Thoracic aorta (tissue), 2 donors: ENCODE measurements around the gene PHC2. TPM values are rescaled to one million over a fixed set of nuclear protein-coding genes. Genes with fewer than 3 reads are reported as not detected.

Source experiments
- ATAC-seq: fragments of 150-250 bp; one replicate; pipeline ENCODE4 v1.8.0; 2017; ENCODE audit warnings: low read depth; ENCODE audit not compliant: insufficient number of reproducible peaks, low FRiP score
- DNase-seq: peaks from one replicate; pipeline ENCODE4 v3.0.0-alpha.2; 2020; ENCODE audit warnings: low spot score
- H3K27ac ChIP-seq, 2 donors: fragments of 200-600 bp; sonication (generic); 1 replicate in 1 of 2; 2 replicates in 1 of 2; pipeline ENCODE4 v1.5.1; 2016; ENCODE audit warnings: mild to moderate bottlenecking in 2 of 2, moderate library complexity in 2 of 2
- H3K27me3 ChIP-seq: fragments of 200-600 bp; sonication (generic); replicated peaks from 2 replicates; pipeline ENCODE4 v1.6.0; 2016; ENCODE audit warnings: mild to moderate bottlenecking; ENCODE audit not compliant: insufficient read depth
- H3K36me3 ChIP-seq: fragments of 200-600 bp; sonication (generic); one replicate; pipeline ENCODE4 v1.5.1; 2016
- H3K4me1 ChIP-seq, 2 donors: fragments of 200-600 bp; sonication (generic); 1 replicate in 1 of 2; 2 replicates in 1 of 2; pipeline versions ENCODE4 v1.5.1 to v1.6.0; 2016; ENCODE audit warnings: low read depth in 2 of 2, mild to moderate bottlenecking in 1 of 2; ENCODE audit not compliant: control insufficient read depth in 1 of 2
- H3K4me3 ChIP-seq: fragments of 200-600 bp; sonication (generic); 2 replicates; pipeline ENCODE4 v1.5.1; 2016; ENCODE audit warnings: mild to moderate bottlenecking
- H3K9me3 ChIP-seq: fragments of 200-600 bp; sonication (generic); 2 replicates; pipeline ENCODE4 v1.5.1; 2016
- total RNA-seq, 2 donors: library from RNA; depleted of rRNA; stranded (reverse); fragments of >200 nt; gene quantifications; one replicate each; pipeline versions ENCODE4 v1.1.0 to v1.2.3, GENCODE V29; 2016
- TF ChIP-seq, protein P1 (sequence below): fragments of 200-600 bp; sonication (generic); IDR thresholded peaks from one replicate; pipeline ENCODE4 v1.5.1; 2019; ENCODE audit warnings: antibody characterized with exemption

Gene PHC2
- total RNA-seq, 2 donors from 2014 or later: 174 to 238 TPM

DNA sequence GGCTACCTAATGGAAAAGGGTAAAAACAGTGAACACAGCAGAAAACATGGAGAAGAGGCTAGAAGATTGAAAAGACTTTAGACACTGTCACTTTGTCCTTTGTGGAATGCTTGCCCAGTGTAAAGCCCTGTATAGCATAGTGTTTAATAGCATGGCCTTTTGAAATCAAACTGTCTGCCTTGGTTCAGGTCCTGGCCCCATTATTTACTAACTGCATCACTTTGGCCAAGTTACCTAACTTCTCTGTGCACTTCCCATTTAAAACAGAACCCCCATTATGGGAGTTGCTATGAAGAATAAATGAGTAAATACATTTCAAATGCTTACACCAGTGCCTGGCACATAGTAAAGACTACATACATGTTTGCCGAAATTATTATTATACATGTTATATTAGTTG, 12.1 kb downstream of the PHC2 start:
- TF ChIP-seq, protein P1, sequence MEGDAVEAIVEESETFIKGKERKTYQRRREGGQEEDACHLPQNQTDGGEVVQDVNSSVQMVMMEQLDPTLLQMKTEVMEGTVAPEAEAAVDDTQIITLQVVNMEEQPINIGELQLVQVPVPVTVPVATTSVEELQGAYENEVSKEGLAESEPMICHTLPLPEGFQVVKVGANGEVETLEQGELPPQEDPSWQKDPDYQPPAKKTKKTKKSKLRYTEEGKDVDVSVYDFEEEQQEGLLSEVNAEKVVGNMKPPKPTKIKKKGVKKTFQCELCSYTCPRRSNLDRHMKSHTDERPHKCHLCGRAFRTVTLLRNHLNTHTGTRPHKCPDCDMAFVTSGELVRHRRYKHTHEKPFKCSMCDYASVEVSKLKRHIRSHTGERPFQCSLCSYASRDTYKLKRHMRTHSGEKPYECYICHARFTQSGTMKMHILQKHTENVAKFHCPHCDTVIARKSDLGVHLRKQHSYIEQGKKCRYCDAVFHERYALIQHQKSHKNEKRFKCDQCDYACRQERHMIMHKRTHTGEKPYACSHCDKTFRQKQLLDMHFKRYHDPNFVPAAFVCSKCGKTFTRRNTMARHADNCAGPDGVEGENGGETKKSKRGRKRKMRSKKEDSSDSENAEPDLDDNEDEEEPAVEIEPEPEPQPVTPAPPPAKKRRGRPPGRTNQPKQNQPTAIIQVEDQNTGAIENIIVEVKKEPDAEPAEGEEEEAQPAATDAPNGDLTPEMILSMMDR: no peak
- H3K27me3 ChIP-seq: no peaks in the 10 kb centered on the region
- DNase-seq (no peak), ATAC-seq (no peak)
- H3K4me1 ChIP-seq: no peaks in the 10 kb centered on the region
- peaks cover 9% of the 10 kb centered on the region for H3K9me3 ChIP-seq
- H3K36me3 ChIP-seq: no peaks in the 10 kb centered on the region
- H3K4me3 ChIP-seq: no peak overlapping the region
- no peak overlapping the region for H3K27ac ChIP-seq

GRCh38 chr1:33414879-33415278, 16.0 kb downstream of the PHC2 start:
- H3K4me3 ChIP-seq: no peak overlapping the region
- H3K36me3 ChIP-seq: no peaks in the 10 kb centered on the region
- no peaks in the 10 kb centered on the region for H3K27me3 ChIP-seq
- peaks cover 5 to 10% of the 10 kb centered on the region in 2 donors for H3K4me1 ChIP-seq
- H3K27ac ChIP-seq: no peak overlapping the region
- ATAC-seq: no peak
- TF ChIP-seq, protein P1: no peak
- DNase-seq: no peak
- H3K9me3 ChIP-seq: peaks cover 9% of the 10 kb centered on the region

DNA sequence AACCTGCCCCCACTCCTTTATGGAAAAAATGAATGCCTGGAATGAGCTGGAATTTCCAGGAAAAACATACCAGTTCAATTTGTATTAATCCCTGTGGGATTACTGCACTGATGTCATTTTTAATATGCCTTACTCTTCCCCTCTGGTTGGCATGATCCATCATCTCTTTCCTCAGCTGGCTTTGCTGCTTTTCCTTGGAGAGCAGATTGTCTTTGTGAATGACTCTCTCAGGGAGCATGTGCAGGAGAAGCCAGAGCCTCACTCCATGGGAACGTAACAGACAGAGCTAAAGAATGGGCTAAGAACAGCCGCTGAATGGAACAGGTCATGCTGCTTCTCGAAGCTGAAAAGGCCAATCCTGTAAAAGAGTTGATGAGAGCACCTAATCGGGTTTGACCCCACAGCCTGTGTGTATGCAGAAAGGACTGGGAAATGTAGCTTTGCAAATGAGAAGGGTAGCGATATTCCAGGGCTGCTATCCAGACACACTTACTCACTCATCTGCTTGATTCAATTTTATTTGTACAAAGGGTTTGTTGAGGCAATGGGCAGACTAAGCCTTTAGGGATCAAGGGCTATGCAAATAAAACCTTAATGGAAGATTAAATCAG, 20.7 kb downstream of the PHC2 start:
- DNase-seq: peak; percentile 42
- H3K4me3 ChIP-seq: peak overlapping the region; percentile 36
- no peaks in the 10 kb centered on the region for H3K27me3 ChIP-seq
- peak; percentile 86 for ATAC-seq
- H3K27ac ChIP-seq: peak overlapping the region; percentile 58 to 79
- no peaks in the 10 kb centered on the region for H3K36me3 ChIP-seq
- peaks cover 16 to 30% of the 10 kb centered on the region in 2 donors for H3K4me1 ChIP-seq
- no peaks in the 10 kb centered on the region for H3K9me3 ChIP-seq
- TF ChIP-seq, protein P1: no peak

- Histone ChIP-seq H3K36me3 (no peaks in the 10 kb centered on the region), H3K27me3 (no peaks in the 10 kb centered on the region), H3K4me1 (peaks cover 16 to 30% of the 10 kb centered on the region in 2 donors), H3K9me3 (no peaks in the 10 kb centered on the region), H3K4me3 (peak overlapping the region; percentile 54), H3K27ac (peak overlapping the region; percentile 68 to 73)
- no peak for DNase-seq
- TF ChIP-seq, protein P1: no peak
- ATAC-seq: no peak
Observed at GRCh38 chr1:33408093-33408436, 22.8 kb downstream of the PHC2 start.

GRCh38 chr1:33407352-33408092, 23.4 kb downstream of the PHC2 start:
- Histone ChIP-seq H3K27ac (peak overlapping the region; percentile 68 to 73), H3K27me3 (no peaks in the 10 kb centered on the region), H3K4me3 (peak overlapping the region; percentile 54), H3K9me3 (no peaks in the 10 kb centered on the region), H3K36me3 (no peaks in the 10 kb centered on the region), H3K4me1 (peaks cover 16 to 30% of the 10 kb centered on the region in 2 donors)
- DNase-seq (no peak), ATAC-seq (no peak)
- TF ChIP-seq, protein P1: no peak
